Activated T-helper 1 cell treated with anti-CD3 and anti-CD28 coated beads, Interleukin-12 subunit alpha, Interleukin-12 subunit beta, Interleukin-2, Interleukin-4 antibody, amounts not matched to agents 30 ng/mL and 10 ng/mL and 1 ng/mL, durations not matched to agents 14 hours and 24 hours and 36 hours (primary cell): ENCODE measurements around the gene HOXC9. TPM values are rescaled to one million over a fixed set of nuclear protein-coding genes. Genes with fewer than 3 reads are reported as not detected.

Experiments
- DNase-seq: peaks from one replicate; pipeline ENCODE4 v3.0.0; 2021; ENCODE audit warnings: low spot score
- H3K27ac Mint-ChIP-seq: one replicate; pipeline ENCODE4 v1.8.0; 2021; ENCODE audit warnings: mild to moderate bottlenecking, mixed read lengths
- H3K27me3 Mint-ChIP-seq: one replicate; pipeline ENCODE4 v1.8.0; 2022; ENCODE audit warnings: mild to moderate bottlenecking, moderate library complexity, mixed read lengths; ENCODE audit not compliant: insufficient read depth
- H3K36me3 Mint-ChIP-seq: one replicate; pipeline ENCODE4 v1.8.0; 2021; ENCODE audit warnings: low read depth, mixed read lengths
- H3K4me1 Mint-ChIP-seq: one replicate; pipeline ENCODE4 v1.8.0; 2021; ENCODE audit warnings: low read depth, mixed read lengths
- H3K4me3 Mint-ChIP-seq: one replicate; pipeline ENCODE4 v1.8.0; 2021; ENCODE audit warnings: mild to moderate bottlenecking, moderate library complexity, mixed read lengths
- H3K9me3 Mint-ChIP-seq: one replicate; pipeline ENCODE4 v1.8.0; 2021; ENCODE audit warnings: mixed read lengths
- intact Hi-C: fragments of 100-400 bp; cut with micrococcal nuclease; formaldehyde crosslinking; loops from one replicate; pipeline ENCODE4 v1.15.1; 2024
- total RNA-seq: library from RNA; stranded (reverse); gene quantifications from 2 replicates; pipeline ENCODE4 v1.2.3, GENCODE V29; 2022

The HOXC9 gene
- total RNA-seq, 1 donor from 2014 or later, result not detected

DNA sequence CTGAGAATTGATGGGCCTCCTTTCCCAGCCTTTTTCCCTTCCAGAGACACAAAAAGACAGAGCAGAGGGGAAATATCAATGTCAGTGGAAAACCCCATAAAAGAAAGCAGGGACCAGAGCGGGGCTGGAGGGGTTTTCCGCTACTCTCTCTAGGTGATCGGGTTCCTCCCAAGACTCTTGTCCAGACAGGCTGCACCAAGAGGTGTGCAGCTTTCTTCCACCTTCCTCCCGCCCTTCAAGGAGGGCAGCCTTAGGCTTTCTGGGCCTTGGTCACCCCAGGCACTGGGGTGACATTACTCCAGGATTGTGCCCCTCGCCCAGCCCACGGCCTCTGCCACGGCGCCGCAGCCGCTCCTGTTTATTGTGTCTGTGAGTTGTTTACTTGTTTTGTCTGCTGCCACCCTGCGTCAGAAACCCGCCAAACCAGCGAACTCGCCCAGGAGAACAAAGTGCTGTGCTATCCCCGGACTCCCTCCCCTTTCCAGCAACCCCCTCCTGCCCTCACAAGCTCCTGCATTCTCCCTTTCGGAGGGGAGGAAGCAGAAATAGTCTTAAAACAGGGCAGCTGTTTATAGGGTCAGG is 21.6 kb downstream of the HOXC9 start:
- H3K27me3 Mint-ChIP-seq, result peaks cover 72% of the 10 kb centered on the region
- no peak overlapping the region for H3K27ac Mint-ChIP-seq
- H3K4me1 Mint-ChIP-seq, result peaks cover 15% of the 10 kb centered on the region
- no peaks in the 10 kb centered on the region for H3K36me3 Mint-ChIP-seq
- no peaks in the 10 kb centered on the region for H3K9me3 Mint-ChIP-seq
- intact Hi-C loops, result no loop called here
- no peak overlapping the region for H3K4me3 Mint-ChIP-seq
- no peak for DNase-seq

DNA sequence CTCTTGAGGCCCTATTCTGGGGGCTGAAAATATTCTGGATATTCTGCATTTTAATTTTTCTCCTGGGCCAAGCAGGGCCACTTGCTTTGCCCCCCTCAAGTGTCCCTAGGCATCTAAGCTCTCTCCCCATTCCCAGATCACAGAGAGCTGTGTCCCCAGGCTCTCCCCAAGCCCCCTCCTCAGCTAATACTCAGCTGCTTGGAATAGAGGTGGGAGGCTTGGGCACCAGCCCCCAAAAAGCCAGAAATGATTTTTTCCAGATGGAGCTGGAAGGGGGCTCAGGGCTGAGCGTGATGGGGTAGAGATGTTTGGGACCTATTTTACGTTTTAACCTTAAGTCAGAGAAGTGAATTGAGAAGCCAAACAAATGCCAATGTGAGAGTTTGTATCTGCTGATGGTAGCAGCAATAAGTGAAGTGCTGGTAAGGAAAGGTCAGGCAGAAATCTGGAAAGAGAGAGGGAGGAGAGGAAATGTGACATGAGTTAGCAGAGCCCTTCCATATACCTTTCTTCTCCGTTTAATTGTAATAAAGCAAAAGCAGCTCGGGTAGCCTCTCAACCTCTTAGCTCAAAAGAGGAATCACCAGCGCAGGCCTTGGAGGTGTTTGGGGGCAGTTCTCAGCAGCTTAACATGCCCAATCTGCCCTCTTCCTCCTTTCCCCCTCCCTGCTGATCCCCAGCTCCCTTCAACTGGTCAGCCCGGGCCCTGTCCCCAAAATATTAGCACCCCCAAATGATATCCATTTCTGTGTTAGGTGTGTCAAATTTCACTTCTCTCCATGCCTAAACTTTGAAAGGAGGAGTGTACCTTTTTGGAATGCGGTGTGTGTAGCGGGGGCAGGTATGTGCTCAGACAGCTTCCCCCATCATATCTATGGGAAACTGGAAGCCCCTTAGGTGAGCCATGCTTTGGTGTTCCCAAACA is 23.3 kb downstream of the HOXC9 start:
- peaks cover 11% of the 10 kb centered on the region for H3K4me1 Mint-ChIP-seq
- H3K9me3 Mint-ChIP-seq, result no peaks in the 10 kb centered on the region
- intact Hi-C loops, result no loop called here
- H3K27me3 Mint-ChIP-seq, result peaks cover 80% of the 10 kb centered on the region
- H3K27ac Mint-ChIP-seq, result no peak overlapping the region
- H3K36me3 Mint-ChIP-seq, result no peaks in the 10 kb centered on the region
- no peak for DNase-seq
- H3K4me3 Mint-ChIP-seq, result no peak overlapping the region

DNA sequence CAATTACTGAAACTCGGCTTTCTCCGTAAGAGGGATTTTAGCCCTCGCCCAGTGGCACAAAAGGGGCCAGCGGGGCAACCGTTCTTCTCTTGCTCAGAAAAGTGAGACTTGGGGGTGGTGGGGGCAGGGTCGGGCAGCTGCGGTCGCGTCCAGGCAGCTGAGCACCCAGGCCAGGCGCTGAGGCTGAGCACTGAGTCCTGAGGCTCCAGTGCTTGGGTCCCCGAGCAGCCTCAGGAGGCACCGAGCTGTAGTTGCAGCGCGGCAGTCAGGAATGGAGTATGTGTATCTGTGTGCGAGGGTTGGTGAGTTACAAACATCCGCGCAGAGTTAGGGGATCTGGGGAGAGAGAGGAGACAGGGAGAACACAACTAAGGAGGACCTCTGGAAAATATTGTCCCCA is 24.2 kb downstream of the HOXC9 start:
- no peaks in the 10 kb centered on the region for H3K9me3 Mint-ChIP-seq

DNA sequence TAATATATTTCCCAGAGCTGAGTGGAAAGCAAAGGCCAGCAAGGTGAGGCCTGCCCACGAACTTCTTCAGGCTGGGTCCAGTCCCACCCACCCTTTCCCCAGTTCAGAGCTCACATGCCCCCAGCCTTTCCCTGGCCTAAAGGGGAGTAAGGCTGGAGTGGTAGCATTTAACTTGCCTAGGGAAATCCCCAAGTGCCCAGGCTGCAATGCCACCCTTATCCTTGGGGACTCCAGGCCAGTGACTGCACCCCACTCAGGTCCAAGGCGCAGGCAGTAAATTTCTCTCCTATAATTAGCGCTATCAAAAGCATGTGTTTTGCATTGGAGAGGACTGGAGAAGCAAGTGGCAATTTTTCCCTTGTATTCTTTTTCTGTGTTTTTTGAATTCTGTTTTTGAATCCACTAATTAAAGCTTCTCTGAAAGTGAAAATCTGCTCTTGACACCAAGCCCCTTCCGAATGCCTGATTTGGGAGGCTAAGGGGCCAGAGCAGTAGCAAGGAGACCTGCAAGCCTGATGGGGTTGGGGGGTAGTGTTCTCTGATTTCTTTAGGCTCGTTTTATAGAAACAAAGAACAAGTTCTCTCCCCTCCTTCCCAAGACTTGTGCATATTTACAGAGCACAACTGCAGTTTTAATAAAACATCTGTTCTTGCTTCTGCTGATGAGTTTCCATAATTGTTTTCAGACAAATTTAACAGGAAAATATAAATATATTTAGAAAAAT is 24.8 kb downstream of the HOXC9 start:
- Mint-ChIP-seq H3K36me3 (no peaks in the 10 kb centered on the region), H3K9me3 (no peaks in the 10 kb centered on the region)
- intact Hi-C loops, result no loop called here

More for the DNA sequence above, 24.2 kb downstream of the HOXC9 start:
- intact Hi-C loops, result no loop called here
- Mint-ChIP-seq H3K4me1 (peaks cover 15% of the 10 kb centered on the region), H3K4me3 (no peak overlapping the region), H3K36me3 (no peaks in the 10 kb centered on the region), H3K27me3 (peaks cover 87% of the 10 kb centered on the region), H3K27ac (no peak overlapping the region)
- DNase-seq, result no peak

DNA sequence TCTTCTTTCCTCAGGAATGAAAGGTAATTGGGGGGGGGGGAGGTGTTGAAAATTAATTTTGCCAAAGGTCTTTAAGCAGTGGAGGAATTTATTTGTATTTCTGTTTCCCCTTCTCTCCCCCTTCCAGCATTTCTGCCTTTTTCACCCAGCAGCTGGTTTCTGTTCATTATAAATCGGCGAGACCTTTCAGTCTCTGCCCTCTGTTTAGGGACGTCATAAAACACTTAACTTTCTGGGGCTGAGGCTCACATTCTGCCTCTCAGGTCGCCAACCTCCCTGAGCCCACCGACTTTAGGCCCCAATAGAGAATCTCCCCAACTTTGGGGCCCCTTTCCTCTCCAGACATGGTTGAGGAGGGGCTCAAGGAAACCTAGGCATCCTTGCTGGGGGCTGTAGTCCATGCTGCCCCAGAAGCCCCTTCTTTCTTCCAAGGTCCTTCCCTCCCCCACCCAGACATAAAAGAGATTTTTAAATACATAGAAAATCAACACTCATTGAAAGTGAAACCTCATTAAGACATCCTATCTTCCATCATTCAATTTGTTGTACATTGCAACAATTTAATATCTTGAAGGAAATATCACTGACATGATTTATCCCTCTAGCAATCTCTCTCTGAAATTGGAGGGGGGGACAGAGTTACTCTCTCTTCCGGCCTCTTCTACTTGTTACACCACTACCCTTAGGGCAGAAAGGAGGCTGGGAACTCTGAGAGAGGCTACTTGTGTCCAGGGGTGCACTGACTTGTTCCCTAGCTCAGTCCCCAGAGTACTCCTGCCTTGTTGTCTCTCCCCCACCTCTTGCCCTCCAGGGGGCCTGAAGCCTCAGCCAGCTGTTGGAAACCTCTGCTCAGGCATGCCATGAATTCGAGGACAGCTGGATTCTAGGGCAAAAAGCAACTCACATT is 25.8 kb downstream of the HOXC9 start:
- H3K36me3 Mint-ChIP-seq, result no peaks in the 10 kb centered on the region

More for the DNA sequence above, 24.8 kb downstream of the HOXC9 start:
- peaks cover 15% of the 10 kb centered on the region for H3K4me1 Mint-ChIP-seq
- peaks cover 87% of the 10 kb centered on the region for H3K27me3 Mint-ChIP-seq
- H3K4me3 Mint-ChIP-seq, result no peak overlapping the region
- no peak for DNase-seq
- no peak overlapping the region for H3K27ac Mint-ChIP-seq

DNA sequence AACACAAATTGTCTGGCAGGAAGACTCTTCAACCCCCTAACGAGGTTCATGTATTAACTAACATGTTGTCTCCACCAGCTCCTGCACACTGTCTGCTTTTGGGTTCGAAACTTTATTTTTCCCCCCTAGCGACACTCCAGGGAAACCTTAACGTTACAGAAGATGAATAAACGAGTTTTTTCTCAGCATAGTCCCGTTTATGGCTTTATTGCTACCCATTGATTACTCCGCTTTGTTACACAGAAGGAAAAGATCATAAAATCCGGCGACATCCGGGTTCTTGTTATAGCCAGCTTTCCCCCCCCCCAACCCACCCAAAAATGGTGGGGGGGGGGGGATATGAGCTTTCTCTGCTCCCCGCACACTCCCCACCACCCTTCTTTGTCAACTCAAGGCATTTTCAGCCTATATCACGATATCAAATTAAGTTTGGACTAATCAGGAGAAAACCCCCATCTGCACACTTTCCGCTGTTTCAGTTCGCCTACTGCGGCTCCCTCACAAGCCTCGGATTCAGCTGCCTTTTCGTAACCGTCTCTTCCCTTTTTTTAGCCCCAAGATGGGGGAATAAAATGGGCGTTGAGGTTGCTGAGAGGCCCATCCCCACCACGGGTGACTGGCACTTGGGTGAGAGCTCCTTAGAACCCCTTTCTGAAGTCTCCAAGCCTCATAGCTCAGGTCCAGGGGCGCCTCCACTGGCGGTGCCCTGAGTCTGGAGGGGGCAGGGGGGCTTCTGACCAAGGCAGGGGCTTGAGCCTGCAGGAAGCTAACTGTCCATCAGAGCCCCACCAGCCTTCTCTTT is 26.9 kb downstream of the HOXC9 start:
- no peaks in the 10 kb centered on the region for H3K9me3 Mint-ChIP-seq

More for the DNA sequence above, 25.8 kb downstream of the HOXC9 start:
- no peak for DNase-seq
- H3K9me3 Mint-ChIP-seq, result no peaks in the 10 kb centered on the region
- H3K4me1 Mint-ChIP-seq, result peaks cover 15% of the 10 kb centered on the region
- intact Hi-C loops, result loop anchor here (1.0 kb wide), 1 partner anchor 8 kb away; no protein-coding TSS in a partner anchor
- no peak overlapping the region for H3K27ac Mint-ChIP-seq
- no peak overlapping the region for H3K4me3 Mint-ChIP-seq
- H3K27me3 Mint-ChIP-seq, result peaks cover 86% of the 10 kb centered on the region

DNA sequence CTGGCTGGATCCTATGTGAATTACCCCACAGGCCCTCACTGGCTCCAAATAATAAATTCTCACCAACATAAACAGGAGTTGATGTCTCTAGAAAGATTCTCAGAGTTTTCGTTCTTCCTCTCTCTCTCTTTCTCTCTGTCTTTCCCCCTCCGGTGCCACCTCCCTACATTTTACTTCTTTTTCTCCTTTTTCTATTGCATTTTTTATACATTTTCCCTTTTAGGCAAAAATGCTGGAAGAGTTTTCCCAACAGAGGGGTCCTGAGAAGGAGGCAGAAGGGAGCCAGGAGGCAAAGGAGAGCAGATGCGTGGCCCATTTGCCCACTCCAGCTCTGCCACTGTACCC is 27.5 kb downstream of the HOXC9 start:
- Mint-ChIP-seq H3K4me3 (no peak overlapping the region), H3K27ac (no peak overlapping the region), H3K9me3 (no peaks in the 10 kb centered on the region), H3K36me3 (no peaks in the 10 kb centered on the region), H3K27me3 (peaks cover 85% of the 10 kb centered on the region), H3K4me1 (peaks cover 14% of the 10 kb centered on the region)
- intact Hi-C loops, result no loop called here
- no peak for DNase-seq

More for the DNA sequence above, 26.9 kb downstream of the HOXC9 start:
- intact Hi-C loops, result loop anchor here (1.0 kb wide), 1 partner anchor 10 kb away; no protein-coding TSS in a partner anchor
- H3K27ac Mint-ChIP-seq, result no peak overlapping the region
- peaks cover 85% of the 10 kb centered on the region for H3K27me3 Mint-ChIP-seq
- H3K36me3 Mint-ChIP-seq, result no peaks in the 10 kb centered on the region
- no peak for DNase-seq
- peaks cover 9% of the 10 kb centered on the region for H3K4me1 Mint-ChIP-seq
- no peak overlapping the region for H3K4me3 Mint-ChIP-seq

DNA sequence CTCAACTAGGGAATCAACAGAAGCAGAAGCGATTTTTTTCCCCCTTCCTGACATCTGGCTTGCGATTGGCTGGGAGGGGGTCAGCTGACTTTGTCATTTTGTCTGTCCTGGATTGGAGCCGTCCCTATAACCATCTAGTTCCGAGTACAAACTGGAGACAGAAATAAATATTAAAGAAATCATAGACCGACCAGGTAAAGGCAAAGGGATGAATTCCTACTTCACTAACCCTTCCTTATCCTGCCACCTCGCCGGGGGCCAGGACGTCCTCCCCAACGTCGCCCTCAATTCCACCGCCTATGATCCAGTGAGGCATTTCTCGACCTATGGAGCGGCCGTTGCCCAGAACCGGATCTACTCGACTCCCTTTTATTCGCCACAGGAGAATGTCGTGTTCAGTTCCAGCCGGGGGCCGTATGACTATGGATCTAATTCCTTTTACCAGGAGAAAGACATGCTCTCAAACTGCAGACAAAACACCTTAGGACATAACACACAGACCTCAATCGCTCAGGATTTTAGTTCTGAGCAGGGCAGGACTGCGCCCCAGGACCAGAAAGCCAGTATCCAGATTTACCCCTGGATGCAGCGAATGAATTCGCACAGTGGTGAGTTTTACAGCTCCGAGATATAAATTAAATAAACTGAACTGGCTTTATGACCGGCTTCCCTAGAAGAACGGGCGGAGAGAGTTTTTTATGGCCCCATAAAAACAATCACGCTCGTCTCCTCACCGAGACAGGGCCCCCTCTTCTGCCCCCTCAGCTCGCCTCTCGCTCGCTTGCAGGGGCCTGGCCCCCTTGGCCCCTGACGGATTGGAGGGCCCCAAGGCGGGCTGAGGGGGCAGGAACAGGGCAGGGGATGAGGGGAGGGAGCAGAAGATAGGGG is 28.6 kb downstream of the HOXC9 start, which contains the start of gene HOXC6:
Gene HOXC6 (plus strand): TSS at position 127 of the 888 bp plus-strand sequence. CDS start 82 bp downstream, at position 209.
- intact Hi-C loops, result no loop called here
- Mint-ChIP-seq H3K9me3 (no peaks in the 10 kb centered on the region), H3K27me3 (peaks cover 86% of the 10 kb centered on the region), H3K4me1 (peaks cover 23% of the 10 kb centered on the region), H3K27ac (no peak within 1 kb of the TSS), H3K4me3 (no peak within 1 kb of the TSS), H3K36me3 (no peaks in the 10 kb centered on the region)
- no peak for DNase-seq

DNA sequence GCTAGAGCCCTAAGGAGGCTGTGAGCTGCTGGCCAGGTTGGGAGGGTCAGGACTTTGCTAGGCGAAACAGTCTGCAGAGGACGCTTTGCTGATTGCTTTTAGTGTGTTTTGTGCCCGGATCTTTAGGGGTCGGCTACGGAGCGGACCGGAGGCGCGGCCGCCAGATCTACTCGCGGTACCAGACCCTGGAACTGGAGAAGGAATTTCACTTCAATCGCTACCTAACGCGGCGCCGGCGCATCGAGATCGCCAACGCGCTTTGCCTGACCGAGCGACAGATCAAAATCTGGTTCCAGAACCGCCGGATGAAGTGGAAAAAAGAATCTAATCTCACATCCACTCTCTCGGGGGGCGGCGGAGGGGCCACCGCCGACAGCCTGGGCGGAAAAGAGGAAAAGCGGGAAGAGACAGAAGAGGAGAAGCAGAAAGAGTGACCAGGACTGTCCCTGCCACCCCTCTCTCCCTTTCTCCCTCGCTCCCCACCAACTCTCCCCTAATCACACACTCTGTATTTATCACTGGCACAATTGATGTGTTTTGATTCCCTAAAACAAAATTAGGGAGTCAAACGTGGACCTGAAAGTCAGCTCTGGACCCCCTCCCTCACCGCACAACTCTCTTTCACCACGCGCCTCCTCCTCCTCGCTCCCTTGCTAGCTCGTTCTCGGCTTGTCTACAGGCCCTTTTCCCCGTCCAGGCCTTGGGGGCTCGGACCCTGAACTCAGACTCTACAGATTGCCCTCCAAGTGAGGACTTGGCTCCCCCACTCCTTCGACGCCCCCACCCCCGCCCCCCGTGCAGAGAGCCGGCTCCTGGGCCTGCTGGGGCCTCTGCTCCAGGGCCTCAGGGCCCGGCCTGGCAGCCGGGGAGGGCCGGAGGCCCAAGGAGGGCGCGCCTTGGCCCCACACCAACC is 29.8 kb downstream of the HOXC9 start:
- Mint-ChIP-seq H3K27ac (no peak overlapping the region), H3K4me3 (peak overlapping the region; percentile 11), H3K36me3 (no peaks in the 10 kb centered on the region), H3K9me3 (no peaks in the 10 kb centered on the region), H3K4me1 (peaks cover 24% of the 10 kb centered on the region), H3K27me3 (peaks cover 83% of the 10 kb centered on the region)
- no peak for DNase-seq
- intact Hi-C loops, result loop anchor here (5.0 kb wide), 1 partner anchor 32 kb away; no protein-coding TSS in a partner anchor

DNA sequence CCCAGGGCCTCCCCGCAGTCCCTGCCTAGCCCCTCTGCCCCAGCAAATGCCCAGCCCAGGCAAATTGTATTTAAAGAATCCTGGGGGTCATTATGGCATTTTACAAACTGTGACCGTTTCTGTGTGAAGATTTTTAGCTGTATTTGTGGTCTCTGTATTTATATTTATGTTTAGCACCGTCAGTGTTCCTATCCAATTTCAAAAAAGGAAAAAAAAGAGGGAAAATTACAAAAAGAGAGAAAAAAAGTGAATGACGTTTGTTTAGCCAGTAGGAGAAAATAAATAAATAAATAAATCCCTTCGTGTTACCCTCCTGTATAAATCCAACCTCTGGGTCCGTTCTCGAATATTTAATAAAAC is 30.5 kb downstream of the HOXC9 start:
- intact Hi-C loops, result loop anchor here (5.0 kb wide), 1 partner anchor 33 kb away; no protein-coding TSS in a partner anchor
- Mint-ChIP-seq H3K27ac (peak overlapping the region; percentile 40), H3K9me3 (no peaks in the 10 kb centered on the region), H3K36me3 (no peaks in the 10 kb centered on the region), H3K4me3 (no peak overlapping the region), H3K27me3 (peaks cover 84% of the 10 kb centered on the region), H3K4me1 (peaks cover 24% of the 10 kb centered on the region)
- no peak for DNase-seq
